Chondrocyte (in vitro differentiated cells): ENCODE data around the gene HES2. TPM values are rescaled to one million over a fixed set of nuclear protein-coding genes. Genes with fewer than 3 reads are reported as not detected.
"Not testable (repeated sequence)": the region's sequence is repeated elsewhere in the genome, so short reads cannot be mapped to it uniquely, and the experiment has no call there.

ENCODE experiments used
- DNase-seq: peaks from one replicate; pipeline ENCODE4 v3.0.0; 2021; ENCODE audit warnings: mixed read lengths, low spot score
- H3K27ac Mint-ChIP-seq: one replicate; pipeline ENCODE4 v1.8.0; 2021; ENCODE audit warnings: mild to moderate bottlenecking, moderate library complexity, mixed read lengths; ENCODE audit not compliant: unreplicated experiment
- H3K27me3 Mint-ChIP-seq: 2 replicates; pipeline ENCODE4 v1.8.0; 2021; ENCODE audit warnings: low read depth, mixed read lengths
- H3K36me3 Mint-ChIP-seq: 2 replicates; pipeline ENCODE4 v1.8.0; 2021; ENCODE audit warnings: low read depth, mixed read lengths
- H3K4me1 Mint-ChIP-seq: 2 replicates; pipeline ENCODE4 v1.8.0; 2021; ENCODE audit warnings: low read depth, mild to moderate bottlenecking, mixed read lengths
- H3K4me3 Mint-ChIP-seq: one replicate; pipeline ENCODE4 v1.8.0; 2021; ENCODE audit warnings: mild to moderate bottlenecking, moderate library complexity, mixed read lengths; ENCODE audit not compliant: unreplicated experiment
- H3K9me3 Mint-ChIP-seq: 2 replicates; pipeline ENCODE4 v1.8.0; 2021; ENCODE audit warnings: low read depth, mixed read lengths
- CTCF ChIP-seq: fragments of 200-600 bp; sonication (generic); IDR thresholded peaks from 2 replicates; pipeline ENCODE4 v1.5.0; 2021; ENCODE audit warnings: antibody characterized with exemption, mild to moderate bottlenecking, moderate library complexity
- total RNA-seq: library from RNA; stranded (reverse); gene quantifications from 3 replicates; pipeline ENCODE4 v1.2.1, GENCODE V29; 2021

Gene HES2
- total RNA-seq, 1 donor from 2014 or later = 0.15 TPM

- Mint-ChIP-seq H3K27ac (no peak overlapping the region), H3K27me3 (peaks cover 19% of the 10 kb centered on the region), H3K4me1 (peaks cover 4% of the 10 kb centered on the region), H3K4me3 (no peak overlapping the region), H3K9me3 (no peaks in the 10 kb centered on the region), H3K36me3 (no peaks in the 10 kb centered on the region)
- no peak for DNase-seq
- no peak for TF ChIP-seq CTCF
Measured at GRCh38 chr1:6443339-6444115, 23.8 kb upstream of the HES2 start.

- Mint-ChIP-seq H3K4me3 (no peak overlapping the region), H3K27me3 (peaks cover 20% of the 10 kb centered on the region)
- peak; percentile 76 for DNase-seq
Measured at GRCh38 chr1:6441586-6441985, 21.9 kb upstream of the HES2 start.

GRCh38 chr1:6440198-6441126 is 20.7 kb upstream of the HES2 start:
- H3K27me3 Mint-ChIP-seq = peaks cover 17% of the 10 kb centered on the region
- H3K4me3 Mint-ChIP-seq = peak overlapping the region; percentile 25
- DNase-seq = peak; percentile 86

More at GRCh38 chr1:6441586-6441985, 21.9 kb upstream of the HES2 start:
- Mint-ChIP-seq H3K36me3 (no peaks in the 10 kb centered on the region), H3K27ac (no peak overlapping the region), H3K9me3 (no peaks in the 10 kb centered on the region), H3K4me1 (peaks cover 11% of the 10 kb centered on the region)
- no peak for TF ChIP-seq CTCF

GRCh38 chr1:6438047-6438525 is 18.4 kb upstream of the HES2 start:
- Mint-ChIP-seq H3K4me1 (peaks cover 11% of the 10 kb centered on the region), H3K9me3 (no peaks in the 10 kb centered on the region), H3K27me3 (peaks cover 26% of the 10 kb centered on the region), H3K27ac (no peak overlapping the region), H3K4me3 (no peak overlapping the region), H3K36me3 (no peaks in the 10 kb centered on the region)
- DNase-seq = peak; percentile 87
- TF ChIP-seq CTCF = peak; percentile 90

More at GRCh38 chr1:6440198-6441126, 20.7 kb upstream of the HES2 start:
- Mint-ChIP-seq H3K4me1 (peaks cover 11% of the 10 kb centered on the region), H3K27ac (no peak overlapping the region), H3K9me3 (no peaks in the 10 kb centered on the region), H3K36me3 (no peaks in the 10 kb centered on the region)
- peak; percentile 72 for TF ChIP-seq CTCF

GRCh38 chr1:6437012-6437700 is 17.4 kb upstream of the HES2 start:
- peak; percentile 74 for DNase-seq
- H3K9me3 Mint-ChIP-seq, H3K36me3 Mint-ChIP-seq, H3K27ac Mint-ChIP-seq, H3K4me3 Mint-ChIP-seq: not testable (repeated sequence)
- Mint-ChIP-seq H3K27me3 (peaks cover 26% of the 10 kb centered on the region), H3K4me1 (peaks cover 11% of the 10 kb centered on the region)
- peak; percentile 64 for TF ChIP-seq CTCF

GRCh38 chr1:6436277-6436676 is 16.6 kb upstream of the HES2 start:
- Mint-ChIP-seq H3K27me3 (peaks cover 22% of the 10 kb centered on the region), H3K4me1 (peaks cover 11% of the 10 kb centered on the region)
- not testable (repeated sequence) for H3K4me3 Mint-ChIP-seq, H3K36me3 Mint-ChIP-seq, H3K27ac Mint-ChIP-seq, DNase-seq, H3K9me3 Mint-ChIP-seq
